Glomerular visceral epithelial cell (primary cell): ENCODE results near the gene NDUFA8.

Source experiments
- DNase-seq: peaks from one replicate; pipeline ENCODE4 v3.0.0-alpha.2; 2016; ENCODE audit errors: extremely low spot score

NDUFA8 gene

DNA sequence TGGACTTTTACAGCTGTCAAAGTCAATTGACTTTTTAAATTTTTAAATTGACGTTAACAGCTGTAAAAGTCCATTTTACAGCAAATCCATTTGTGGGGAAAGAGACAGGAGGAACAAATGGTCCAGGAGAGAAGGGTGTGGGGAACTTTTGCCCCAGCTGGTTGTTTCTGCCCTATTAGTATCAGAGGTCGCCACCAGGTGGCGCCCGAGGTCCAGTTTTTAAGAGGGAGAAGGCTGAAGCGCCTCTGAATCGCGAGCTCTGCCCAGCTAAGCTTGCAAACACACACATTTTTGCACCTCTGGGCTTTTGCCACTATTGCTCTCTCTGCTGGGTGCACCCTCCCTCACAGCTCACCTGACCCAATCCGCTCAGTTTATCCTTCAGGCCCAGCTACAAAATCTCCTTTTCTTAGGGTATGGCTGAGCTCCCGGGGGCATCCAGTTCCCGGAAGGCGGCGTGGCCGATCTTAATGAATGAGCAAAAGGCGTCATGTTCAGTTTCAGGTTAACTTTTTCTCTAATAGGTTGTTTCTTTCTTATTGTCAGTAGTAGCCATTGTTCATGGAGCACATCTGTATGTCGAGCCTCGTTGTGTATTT is 60.2 kb downstream of the NDUFA8 start:
- peak; percentile 81 for DNase-seq

DNA sequence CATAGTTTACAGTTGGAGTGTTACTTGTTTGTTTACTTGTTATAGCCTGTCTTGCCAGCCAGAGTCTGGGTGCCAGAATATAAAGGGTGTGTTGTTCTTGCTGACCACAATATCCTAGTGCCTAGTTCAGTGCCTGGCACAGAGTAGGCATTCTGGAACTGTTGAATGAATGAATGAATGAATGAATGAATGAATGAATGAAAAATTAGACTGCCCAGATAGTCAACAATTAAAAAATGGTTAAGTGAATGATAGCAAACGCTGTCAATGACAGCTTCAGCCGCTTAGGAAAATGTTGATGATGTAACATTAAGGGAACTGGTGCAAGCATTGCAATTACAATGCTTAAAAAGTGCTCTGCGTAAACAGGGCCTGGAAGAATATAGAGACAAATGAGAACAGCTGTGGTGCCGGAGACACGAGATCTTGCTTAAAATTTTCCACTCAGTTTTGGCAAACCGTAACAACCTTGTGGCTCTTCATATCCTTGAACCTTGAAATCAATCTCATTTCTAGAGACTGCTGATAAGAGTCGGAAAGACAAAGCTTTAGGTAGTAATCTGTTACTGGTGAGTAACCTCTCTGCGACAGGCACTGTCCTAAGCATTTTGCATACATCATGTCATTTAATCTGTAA is 61.8 kb downstream of the NDUFA8 start:
- no peak for DNase-seq

DNA sequence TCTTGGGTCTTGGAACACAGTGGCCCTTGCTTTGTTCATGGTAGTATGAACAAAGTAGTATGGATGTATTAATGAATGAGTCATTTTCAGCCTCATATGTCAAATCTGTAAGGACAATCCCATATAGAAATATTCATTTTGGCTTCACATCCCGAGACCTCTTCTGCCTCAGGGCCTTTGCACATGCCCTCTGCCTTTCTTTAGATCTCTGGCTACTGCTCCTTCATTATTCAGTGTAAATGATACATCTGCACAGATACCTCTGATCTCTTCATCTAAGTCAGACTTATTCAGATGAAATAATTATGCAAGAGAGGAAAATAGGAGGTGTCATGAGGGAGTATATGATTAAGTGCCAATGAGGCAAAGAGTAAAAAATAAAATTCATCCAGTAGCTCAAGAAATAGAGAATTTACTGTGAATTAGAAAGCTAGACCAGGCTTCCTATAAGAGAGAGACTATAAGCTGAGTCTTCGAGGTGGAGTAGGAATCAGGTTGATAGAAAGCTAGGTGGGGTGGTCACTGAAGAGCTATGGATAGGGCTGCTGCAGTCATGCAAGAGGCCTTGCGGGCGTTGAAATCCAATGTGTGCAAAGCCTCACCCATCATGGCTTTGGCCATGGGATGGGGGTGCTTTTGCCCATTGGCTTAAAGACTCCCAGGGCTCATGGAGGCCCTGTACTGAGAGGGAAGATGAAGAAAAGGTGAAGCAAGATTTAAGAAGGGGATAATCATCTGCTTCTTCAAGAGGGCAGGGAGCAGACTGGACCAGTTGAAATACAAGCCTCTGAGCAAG is 62.8 kb downstream of the NDUFA8 start:
- DNase-seq, result no peak

DNA sequence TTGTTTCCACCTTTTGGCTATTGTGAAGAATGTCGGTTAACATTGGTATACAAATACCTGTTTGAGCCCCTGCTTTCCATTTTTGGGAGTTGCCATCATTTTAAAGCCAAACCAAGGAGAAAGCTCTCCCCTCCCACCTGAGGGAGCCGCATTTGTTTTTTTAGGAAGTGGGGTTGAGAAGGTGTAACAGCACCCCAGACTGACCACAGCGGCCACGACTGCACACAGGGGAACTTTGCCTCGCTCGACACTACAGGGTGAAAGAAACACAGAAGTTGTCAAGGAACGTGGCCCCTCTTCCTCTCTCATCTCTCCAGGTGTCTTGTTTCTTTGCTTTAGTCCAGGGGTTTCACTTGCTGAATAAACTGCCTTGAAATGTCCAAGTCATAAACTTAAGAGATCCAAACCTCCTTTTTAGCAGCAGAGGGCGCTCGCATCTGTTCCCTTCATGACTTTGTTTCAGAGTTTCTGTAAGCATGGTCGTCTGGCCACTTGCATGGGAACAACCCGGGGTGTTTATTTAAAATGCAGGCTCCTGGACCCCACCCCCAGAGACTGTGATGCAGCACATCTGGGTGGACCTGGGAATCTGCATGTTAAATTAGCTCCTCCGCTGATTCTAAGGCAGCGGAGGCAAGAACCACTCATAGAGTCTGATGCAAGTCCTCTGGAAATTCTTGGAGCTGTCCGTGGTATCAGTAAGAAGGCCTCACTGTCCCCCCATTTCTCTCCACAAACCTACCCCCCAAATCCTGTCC is 64.4 kb downstream of the NDUFA8 start:
- DNase-seq, result peak; percentile 50
